ENCODE results near the gene UST.

UST gene

GRCh38 chr6:148986608-148987007, 239.8 kb downstream of the UST start:
- H3K4me3 ChIP-seq (ENCODE audit: low read depth in 1 of 2, low read length in 2 of 2) = no peak overlapping the region
- H3K36me3 ChIP-seq (ENCODE audit: control insufficient read depth in 1 of 2, insufficient read depth in 2 of 2, low read length in 2 of 2) = no peaks in the 10 kb centered on the region
- H3K27me3 ChIP-seq (ENCODE audit: control insufficient read depth in 1 of 2, insufficient read depth in 2 of 2, low read length in 2 of 2) = no peaks in the 10 kb centered on the region
- H3K9me3 ChIP-seq (ENCODE audit: control insufficient read depth in 1 of 2, low read length in 2 of 2) = no peaks in the 10 kb centered on the region
- H3K4me1 ChIP-seq (ENCODE audit: control insufficient read depth in 1 of 2, insufficient read depth in 2 of 2, low read length in 2 of 2) = no peaks in the 10 kb centered on the region
- no peak overlapping the region for H3K27ac ChIP-seq (ENCODE audit: low read depth, low read length)
- H3K9ac ChIP-seq (ENCODE audit: low read depth in 1 of 2, low read length in 2 of 2) = no peak overlapping the region

GRCh38 chr6:148987982-148988381, 241.2 kb downstream of the UST start:
- Histone ChIP-seq H3K4me1 (ENCODE audit: control insufficient read depth in 1 of 2, insufficient read depth in 2 of 2, low read length in 2 of 2) (no peaks in the 10 kb centered on the region), H3K4me3 (ENCODE audit: low read depth in 1 of 2, low read length in 2 of 2) (no peak overlapping the region), H3K36me3 (ENCODE audit: control insufficient read depth in 1 of 2, insufficient read depth in 2 of 2, low read length in 2 of 2) (no peaks in the 10 kb centered on the region), H3K9ac (ENCODE audit: low read depth in 1 of 2, low read length in 2 of 2) (no peak overlapping the region), H3K9me3 (ENCODE audit: control insufficient read depth in 1 of 2, low read length in 2 of 2) (no peaks in the 10 kb centered on the region), H3K27ac (ENCODE audit: low read depth, low read length) (no peak overlapping the region), H3K27me3 (ENCODE audit: control insufficient read depth in 1 of 2, insufficient read depth in 2 of 2, low read length in 2 of 2) (no peaks in the 10 kb centered on the region)

GRCh38 chr6:148989585-148989984, 242.8 kb downstream of the UST start:
- Histone ChIP-seq H3K27ac (ENCODE audit: low read depth, low read length) (no peak overlapping the region), H3K4me1 (ENCODE audit: control insufficient read depth in 1 of 2, insufficient read depth in 2 of 2, low read length in 2 of 2) (no peaks in the 10 kb centered on the region), H3K4me3 (ENCODE audit: low read depth in 1 of 2, low read length in 2 of 2) (no peak overlapping the region), H3K36me3 (ENCODE audit: control insufficient read depth in 1 of 2, insufficient read depth in 2 of 2, low read length in 2 of 2) (no peaks in the 10 kb centered on the region), H3K9me3 (ENCODE audit: control insufficient read depth in 1 of 2, low read length in 2 of 2) (no peaks in the 10 kb centered on the region), H3K9ac (ENCODE audit: low read depth in 1 of 2, low read length in 2 of 2) (no peak overlapping the region), H3K27me3 (ENCODE audit: control insufficient read depth in 1 of 2, insufficient read depth in 2 of 2, low read length in 2 of 2) (no peaks in the 10 kb centered on the region)

DNA sequence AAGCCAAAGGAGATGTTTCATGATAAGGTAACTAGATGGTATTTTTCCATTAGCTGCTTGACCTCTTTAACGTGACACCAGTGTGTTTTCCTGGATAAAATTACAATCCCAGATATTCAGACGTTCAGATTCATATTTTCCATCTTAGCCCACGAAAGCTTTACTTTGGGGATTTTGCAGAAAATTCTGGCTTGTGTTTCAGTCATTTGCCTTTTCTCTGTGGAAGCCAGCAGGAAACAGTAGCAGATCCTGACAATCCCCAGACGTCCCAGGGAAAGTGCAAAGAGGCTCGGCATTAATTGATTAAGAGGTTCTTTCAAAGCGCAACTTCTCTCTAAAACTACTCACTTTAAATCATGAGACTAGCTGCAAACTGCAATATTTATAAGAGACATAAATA, 243.6 kb downstream of the UST start:
- Histone ChIP-seq H3K4me1 (ENCODE audit: control insufficient read depth in 1 of 2, insufficient read depth in 2 of 2, low read length in 2 of 2) (no peaks in the 10 kb centered on the region), H3K27me3 (ENCODE audit: control insufficient read depth in 1 of 2, insufficient read depth in 2 of 2, low read length in 2 of 2) (no peaks in the 10 kb centered on the region), H3K9me3 (ENCODE audit: control insufficient read depth in 1 of 2, low read length in 2 of 2) (no peaks in the 10 kb centered on the region), H3K36me3 (ENCODE audit: control insufficient read depth in 1 of 2, insufficient read depth in 2 of 2, low read length in 2 of 2) (no peaks in the 10 kb centered on the region), H3K4me3 (ENCODE audit: low read depth in 1 of 2, low read length in 2 of 2) (no peak overlapping the region), H3K9ac (ENCODE audit: low read depth in 1 of 2, low read length in 2 of 2) (no peak overlapping the region), H3K27ac (ENCODE audit: low read depth, low read length) (no peak overlapping the region)

DNA sequence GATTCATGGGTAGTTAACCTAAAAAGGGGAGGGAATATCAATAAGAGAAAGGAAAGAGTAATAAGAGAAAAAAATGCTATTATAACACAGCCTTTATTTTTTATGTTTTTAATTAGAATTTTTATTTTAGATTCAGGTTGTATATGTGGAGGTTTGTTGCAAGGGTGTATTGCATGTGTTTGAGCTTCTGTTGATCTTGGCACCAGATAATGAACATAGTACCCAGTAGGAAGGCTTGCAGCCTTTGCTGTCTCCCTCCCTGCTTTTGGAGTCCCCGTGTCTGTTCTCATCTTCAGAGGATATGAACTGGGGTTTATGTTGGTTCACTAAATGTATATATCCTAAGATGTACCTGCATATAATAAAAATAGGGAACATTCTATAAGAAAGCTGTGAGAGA, 250.0 kb downstream of the UST start:
- Histone ChIP-seq H3K4me3 (ENCODE audit: low read depth in 1 of 2, low read length in 2 of 2) (no peak overlapping the region), H3K4me1 (ENCODE audit: control insufficient read depth in 1 of 2, insufficient read depth in 2 of 2, low read length in 2 of 2) (peaks cover 6 to 15% of the 10 kb centered on the region in 2 donors), H3K27me3 (ENCODE audit: control insufficient read depth in 1 of 2, insufficient read depth in 2 of 2, low read length in 2 of 2) (no peaks in the 10 kb centered on the region), H3K9ac (ENCODE audit: low read depth in 1 of 2, low read length in 2 of 2) (no peak overlapping the region), H3K9me3 (ENCODE audit: control insufficient read depth in 1 of 2, low read length in 2 of 2) (peaks cover 0 to 7% of the 10 kb centered on the region in 2 donors), H3K27ac (ENCODE audit: low read depth, low read length) (no peak overlapping the region), H3K36me3 (ENCODE audit: control insufficient read depth in 1 of 2, insufficient read depth in 2 of 2, low read length in 2 of 2) (no peaks in the 10 kb centered on the region)

DNA sequence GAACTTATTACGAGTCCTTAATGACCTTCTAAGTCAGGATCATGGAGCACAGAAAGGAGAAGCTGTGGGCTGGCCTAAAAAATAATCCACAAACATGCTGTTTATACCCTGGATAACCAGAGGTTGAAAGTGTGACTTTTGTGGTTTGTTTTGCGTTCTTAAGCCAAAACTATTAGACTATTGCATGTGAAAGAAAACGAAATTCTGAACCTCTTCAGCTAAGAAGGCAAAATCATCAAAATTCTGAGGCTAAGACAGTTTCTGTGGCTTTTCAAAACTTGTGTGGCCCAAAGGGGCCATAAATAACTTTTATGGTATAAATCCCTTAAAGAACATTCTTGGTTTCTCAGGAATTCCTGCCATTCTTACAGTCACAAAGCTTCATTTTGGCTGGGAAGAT, 251.0 kb downstream of the UST start:
- no peaks in the 10 kb centered on the region for H3K36me3 ChIP-seq (ENCODE audit: control insufficient read depth in 1 of 2, insufficient read depth in 2 of 2, low read length in 2 of 2)
- H3K9me3 ChIP-seq (ENCODE audit: control insufficient read depth in 1 of 2, low read length in 2 of 2) = peaks cover 0 to 7% of the 10 kb centered on the region in 2 donors
- peaks cover 6 to 15% of the 10 kb centered on the region in 2 donors for H3K4me1 ChIP-seq (ENCODE audit: control insufficient read depth in 1 of 2, insufficient read depth in 2 of 2, low read length in 2 of 2)
- no peaks in the 10 kb centered on the region for H3K27me3 ChIP-seq (ENCODE audit: control insufficient read depth in 1 of 2, insufficient read depth in 2 of 2, low read length in 2 of 2)
- H3K27ac ChIP-seq (ENCODE audit: low read depth, low read length) = no peak overlapping the region
- no peak overlapping the region for H3K9ac ChIP-seq (ENCODE audit: low read depth in 1 of 2, low read length in 2 of 2)
- no peak overlapping the region for H3K4me3 ChIP-seq (ENCODE audit: low read depth in 1 of 2, low read length in 2 of 2)

- H3K9me3 ChIP-seq (ENCODE audit: control insufficient read depth in 1 of 2, low read length in 2 of 2) = peaks cover 0 to 7% of the 10 kb centered on the region in 2 donors
- H3K36me3 ChIP-seq (ENCODE audit: control insufficient read depth in 1 of 2, insufficient read depth in 2 of 2, low read length in 2 of 2) = no peaks in the 10 kb centered on the region
- H3K27ac ChIP-seq (ENCODE audit: low read depth, low read length) = no peak overlapping the region
- no peak overlapping the region for H3K9ac ChIP-seq (ENCODE audit: low read depth in 1 of 2, low read length in 2 of 2)
- H3K27me3 ChIP-seq (ENCODE audit: control insufficient read depth in 1 of 2, insufficient read depth in 2 of 2, low read length in 2 of 2) = no peaks in the 10 kb centered on the region
- peaks cover 6 to 15% of the 10 kb centered on the region in 2 donors for H3K4me1 ChIP-seq (ENCODE audit: control insufficient read depth in 1 of 2, insufficient read depth in 2 of 2, low read length in 2 of 2)
- no peak overlapping the region for H3K4me3 ChIP-seq (ENCODE audit: low read depth in 1 of 2, low read length in 2 of 2)
These were observed 251.9 kb downstream of the UST start for GRCh38 chr6:148998704-148999103.

DNA sequence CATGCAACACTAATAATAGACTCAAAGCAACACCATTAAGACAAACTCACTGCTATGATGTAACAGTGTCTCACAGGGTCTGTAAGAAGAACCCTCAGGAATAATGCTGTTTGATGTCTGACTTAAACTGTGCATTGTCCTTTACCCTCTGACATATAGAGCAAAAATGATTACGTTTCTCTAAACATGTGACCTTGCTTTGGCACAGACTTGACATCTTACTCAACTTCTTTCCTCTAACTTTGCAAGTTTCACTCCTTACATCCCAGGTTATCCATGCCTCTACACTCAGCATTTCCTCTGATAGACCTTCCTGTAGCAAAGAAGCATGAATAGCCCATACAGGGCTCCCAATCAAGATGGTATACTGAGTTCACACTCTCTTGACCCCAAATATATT, 252.7 kb downstream of the UST start:
- Histone ChIP-seq H3K27ac (ENCODE audit: low read depth, low read length) (no peak overlapping the region), H3K4me3 (ENCODE audit: low read depth in 1 of 2, low read length in 2 of 2) (no peak overlapping the region), H3K4me1 (ENCODE audit: control insufficient read depth in 1 of 2, insufficient read depth in 2 of 2, low read length in 2 of 2) (peaks cover 6 to 15% of the 10 kb centered on the region in 2 donors), H3K27me3 (ENCODE audit: control insufficient read depth in 1 of 2, insufficient read depth in 2 of 2, low read length in 2 of 2) (no peaks in the 10 kb centered on the region), H3K36me3 (ENCODE audit: control insufficient read depth in 1 of 2, insufficient read depth in 2 of 2, low read length in 2 of 2) (no peaks in the 10 kb centered on the region), H3K9ac (ENCODE audit: low read depth in 1 of 2, low read length in 2 of 2) (no peak overlapping the region), H3K9me3 (ENCODE audit: control insufficient read depth in 1 of 2, low read length in 2 of 2) (peaks cover 0 to 7% of the 10 kb centered on the region in 2 donors)

- H3K36me3 ChIP-seq (ENCODE audit: control insufficient read depth in 1 of 2, insufficient read depth in 2 of 2, low read length in 2 of 2) = no peaks in the 10 kb centered on the region
- no peak overlapping the region for H3K27ac ChIP-seq (ENCODE audit: low read depth, low read length)
- H3K4me1 ChIP-seq (ENCODE audit: control insufficient read depth in 1 of 2, insufficient read depth in 2 of 2, low read length in 2 of 2) = peaks cover 6 to 15% of the 10 kb centered on the region in 2 donors
- H3K27me3 ChIP-seq (ENCODE audit: control insufficient read depth in 1 of 2, insufficient read depth in 2 of 2, low read length in 2 of 2) = no peaks in the 10 kb centered on the region
- H3K9ac ChIP-seq (ENCODE audit: low read depth in 1 of 2, low read length in 2 of 2) = no peak overlapping the region
- H3K4me3 ChIP-seq (ENCODE audit: low read depth in 1 of 2, low read length in 2 of 2) = no peak overlapping the region
- H3K9me3 ChIP-seq (ENCODE audit: control insufficient read depth in 1 of 2, low read length in 2 of 2) = peaks cover 0 to 7% of the 10 kb centered on the region in 2 donors
These were observed 253.2 kb downstream of the UST start for GRCh38 chr6:148999929-149000468.

GRCh38 chr6:149001422-149001821, 254.6 kb downstream of the UST start:
- peaks cover 0 to 7% of the 10 kb centered on the region in 2 donors for H3K9me3 ChIP-seq (ENCODE audit: control insufficient read depth in 1 of 2, low read length in 2 of 2)

DNA sequence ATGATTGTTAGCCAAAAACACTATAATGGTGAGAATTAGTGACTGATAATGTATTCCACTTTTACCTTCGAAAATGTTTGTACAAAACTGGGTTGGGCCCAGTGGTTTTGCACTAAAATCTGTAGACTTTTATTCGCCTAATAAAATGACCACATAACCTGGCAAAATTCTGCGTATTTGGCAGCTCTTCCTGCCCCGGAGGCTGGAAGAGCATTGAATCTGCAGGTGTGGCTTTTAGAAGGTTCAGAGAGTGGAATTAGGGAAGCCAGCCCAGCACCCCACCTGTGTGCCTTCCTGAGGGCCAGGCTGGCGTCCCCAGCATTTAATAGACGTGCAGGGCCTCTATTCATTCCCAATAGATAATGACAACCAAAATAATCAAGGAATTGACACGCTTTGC, 256.7 kb downstream of the UST start:
- H3K36me3 ChIP-seq (ENCODE audit: control insufficient read depth in 1 of 2, insufficient read depth in 2 of 2, low read length in 2 of 2) = no peaks in the 10 kb centered on the region
- peaks cover 6 to 11% of the 10 kb centered on the region in 2 donors for H3K4me1 ChIP-seq (ENCODE audit: control insufficient read depth in 1 of 2, insufficient read depth in 2 of 2, low read length in 2 of 2)
- no peaks in the 10 kb centered on the region for H3K27me3 ChIP-seq (ENCODE audit: control insufficient read depth in 1 of 2, insufficient read depth in 2 of 2, low read length in 2 of 2)
- no peak overlapping the region for H3K4me3 ChIP-seq (ENCODE audit: low read depth in 1 of 2, low read length in 2 of 2)
- H3K9me3 ChIP-seq (ENCODE audit: control insufficient read depth in 1 of 2, low read length in 2 of 2) = peaks cover 0 to 7% of the 10 kb centered on the region in 2 donors
- no peak overlapping the region for H3K27ac ChIP-seq (ENCODE audit: low read depth, low read length)
- no peak overlapping the region for H3K9ac ChIP-seq (ENCODE audit: low read depth in 1 of 2, low read length in 2 of 2)

More at GRCh38 chr6:149001422-149001821, 254.6 kb downstream of the UST start:
- Histone ChIP-seq H3K27me3 (ENCODE audit: control insufficient read depth in 1 of 2, insufficient read depth in 2 of 2, low read length in 2 of 2) (no peaks in the 10 kb centered on the region), H3K4me1 (ENCODE audit: control insufficient read depth in 1 of 2, insufficient read depth in 2 of 2, low read length in 2 of 2) (peaks cover 6 to 15% of the 10 kb centered on the region in 2 donors), H3K4me3 (ENCODE audit: low read depth in 1 of 2, low read length in 2 of 2) (no peak overlapping the region), H3K9ac (ENCODE audit: low read depth in 1 of 2, low read length in 2 of 2) (no peak overlapping the region), H3K27ac (ENCODE audit: low read depth, low read length) (no peak overlapping the region), H3K36me3 (ENCODE audit: control insufficient read depth in 1 of 2, insufficient read depth in 2 of 2, low read length in 2 of 2) (no peaks in the 10 kb centered on the region)

Measured in duodenal mucosa (tissue), 2 donors.